NAMALWA (cell line): ENCODE data around the gene NFATC1.
A peak's percentile ranks its signal among the peaks of the same experiment; 100 is the strongest.

Source experiments
- DNase-seq: peaks from one replicate; pipeline ENCODE4 v3.0.0-alpha.2; 2015; ENCODE audit warnings: low spot score

NFATC1 gene

DNA sequence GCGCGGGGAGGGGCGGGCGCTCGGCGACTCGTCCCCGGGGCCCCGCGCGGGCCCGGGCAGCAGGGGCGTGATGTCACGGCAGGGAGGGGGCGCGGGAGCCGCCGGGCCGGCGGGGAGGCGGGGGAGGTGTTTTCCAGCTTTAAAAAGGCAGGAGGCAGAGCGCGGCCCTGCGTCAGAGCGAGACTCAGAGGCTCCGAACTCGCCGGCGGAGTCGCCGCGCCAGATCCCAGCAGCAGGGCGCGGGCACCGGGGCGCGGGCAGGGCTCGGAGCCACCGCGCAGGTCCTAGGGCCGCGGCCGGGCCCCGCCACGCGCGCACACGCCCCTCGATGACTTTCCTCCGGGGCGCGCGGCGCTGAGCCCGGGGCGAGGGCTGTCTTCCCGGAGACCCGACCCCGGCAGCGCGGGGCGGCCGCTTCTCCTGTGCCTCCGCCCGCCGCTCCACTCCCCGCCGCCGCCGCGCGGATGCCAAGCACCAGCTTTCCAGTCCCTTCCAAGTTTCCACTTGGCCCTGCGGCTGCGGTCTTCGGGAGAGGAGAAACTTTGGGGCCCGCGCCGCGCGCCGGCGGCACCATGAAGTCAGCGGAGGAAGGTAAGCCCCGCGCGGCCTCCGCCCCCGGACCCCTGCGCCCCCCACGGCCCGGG lies at the start of gene NFATC1:
Gene NFATC1 (plus strand): TSS at position 170 of the 644 bp plus-strand sequence. CDS start 295 bp downstream, at position 465.
- DNase-seq = peak; percentile 77

DNA sequence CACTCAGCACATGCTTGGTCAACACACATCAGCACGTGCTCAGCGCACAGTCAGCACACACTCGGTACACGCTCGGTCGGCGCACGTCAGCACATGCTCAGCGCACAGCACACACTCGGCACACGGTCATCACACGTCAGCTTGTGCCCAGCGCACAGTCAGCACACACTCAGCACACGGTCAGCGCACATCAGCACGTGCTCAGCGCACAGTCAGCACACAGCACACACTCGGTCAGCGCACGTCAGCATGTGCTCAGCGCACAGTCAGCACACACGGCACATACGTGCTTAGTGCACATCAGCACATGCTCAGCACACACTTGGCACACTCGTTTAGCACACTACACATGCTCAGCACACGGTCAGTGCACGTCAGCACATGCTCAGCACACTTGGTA lies 49.7 kb upstream of the NFATC1 start:
- no peak for DNase-seq

- DNase-seq = no peak
Measured at GRCh38 chr18:79348066-79348465, 47.7 kb upstream of the NFATC1 start.

DNA sequence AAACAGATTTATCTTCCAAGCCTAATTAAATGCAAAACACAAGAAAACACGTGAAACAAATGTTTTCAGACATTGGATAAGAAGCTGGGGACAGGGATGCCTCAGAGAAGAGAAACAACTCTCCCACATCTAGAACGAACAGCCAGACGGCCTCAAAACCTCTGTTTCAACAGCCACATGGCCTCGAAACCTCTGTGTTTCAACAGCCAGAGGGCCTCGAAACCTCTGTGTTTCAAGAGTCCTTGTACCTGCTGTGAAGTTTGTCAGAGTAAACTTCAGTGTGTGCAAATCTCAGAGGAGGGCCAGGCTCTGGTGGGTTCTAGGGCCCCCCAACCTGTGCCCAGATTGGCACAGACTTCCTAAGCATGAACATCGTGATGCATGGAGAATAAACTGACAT lies 43.3 kb upstream of the NFATC1 start:
- DNase-seq = no peak

DNA sequence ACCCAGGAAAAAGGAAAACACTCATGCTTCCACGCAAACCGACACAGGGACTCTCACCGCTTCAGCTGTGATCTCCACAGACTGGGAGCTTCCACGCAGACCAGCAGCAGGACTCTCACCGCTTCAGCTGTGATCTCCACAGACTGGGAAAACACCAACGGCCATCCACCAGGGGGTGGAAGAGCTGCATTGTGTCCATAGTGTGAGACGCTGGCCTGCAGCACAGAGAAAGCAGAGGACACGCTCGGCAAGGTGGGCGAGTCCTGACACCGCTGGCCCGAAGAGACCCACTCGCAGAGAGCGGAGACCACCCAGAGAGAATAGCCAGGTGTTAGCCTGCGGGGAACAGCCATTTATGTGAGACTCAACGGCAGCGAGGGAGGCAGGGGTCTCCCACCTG lies 42.5 kb upstream of the NFATC1 start:
- no peak for DNase-seq

DNA sequence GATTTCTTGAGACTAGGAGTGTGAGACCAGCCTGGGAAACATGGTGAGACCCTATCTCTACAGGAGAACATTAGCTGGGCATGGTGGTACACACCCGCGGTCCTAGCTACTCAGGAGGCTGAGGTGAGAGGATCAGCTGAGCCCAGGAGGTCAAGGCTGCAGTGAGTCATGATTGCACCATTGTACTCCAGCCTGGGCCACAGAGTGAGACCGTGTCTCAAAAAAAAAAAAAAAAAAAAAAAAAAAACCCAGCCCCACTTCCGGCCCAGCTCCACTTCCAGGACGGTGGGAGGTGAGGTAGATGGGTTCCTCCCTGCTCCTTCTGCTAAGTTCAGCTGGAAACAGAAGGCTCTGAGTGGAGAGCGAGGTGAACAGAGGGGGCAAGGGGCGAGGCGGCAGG lies 41.4 kb upstream of the NFATC1 start:
- DNase-seq = no peak

DNA sequence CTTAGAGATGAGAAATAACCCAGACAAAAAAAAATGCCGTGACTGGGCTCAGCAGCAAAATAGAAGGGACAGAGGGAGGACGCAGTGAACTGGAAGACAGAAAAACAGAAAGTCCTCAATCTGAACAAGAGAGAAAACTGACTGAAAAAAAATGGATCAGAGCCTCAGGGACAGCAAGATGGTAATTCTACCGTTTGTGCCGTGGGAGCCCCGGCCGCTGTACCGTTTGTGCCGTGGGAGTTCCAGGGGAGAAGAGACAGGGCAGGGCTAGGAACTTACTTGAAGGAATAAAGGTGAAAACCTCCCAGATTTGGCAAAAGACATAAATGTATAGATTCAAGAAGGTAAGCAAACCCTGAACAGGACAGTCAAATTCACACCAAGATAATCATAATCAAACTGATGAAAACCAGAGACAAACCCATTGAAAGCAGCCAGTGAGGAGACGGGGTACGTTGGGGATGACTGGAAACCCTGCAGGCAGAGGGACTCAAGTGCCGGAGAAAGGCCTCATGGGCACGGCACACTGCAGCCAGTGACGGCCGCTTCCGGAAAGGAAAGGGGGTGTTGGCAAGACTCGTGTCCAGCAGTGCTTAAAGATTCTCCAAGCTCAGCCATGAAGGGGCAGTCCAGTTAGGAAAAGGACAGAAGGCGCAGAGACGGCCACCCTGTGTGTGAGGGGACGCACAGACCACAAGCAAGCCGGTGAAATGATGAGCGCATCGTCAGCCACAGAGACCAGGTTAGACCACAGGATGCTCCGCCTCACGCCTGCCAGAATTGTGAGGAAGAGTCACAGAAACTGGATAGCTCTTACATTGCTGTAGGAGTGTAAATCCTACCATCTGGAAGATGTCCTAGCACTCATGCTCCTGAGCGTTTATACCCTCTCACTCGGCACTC lies 40.0 kb upstream of the NFATC1 start:
- no peak for DNase-seq

DNA sequence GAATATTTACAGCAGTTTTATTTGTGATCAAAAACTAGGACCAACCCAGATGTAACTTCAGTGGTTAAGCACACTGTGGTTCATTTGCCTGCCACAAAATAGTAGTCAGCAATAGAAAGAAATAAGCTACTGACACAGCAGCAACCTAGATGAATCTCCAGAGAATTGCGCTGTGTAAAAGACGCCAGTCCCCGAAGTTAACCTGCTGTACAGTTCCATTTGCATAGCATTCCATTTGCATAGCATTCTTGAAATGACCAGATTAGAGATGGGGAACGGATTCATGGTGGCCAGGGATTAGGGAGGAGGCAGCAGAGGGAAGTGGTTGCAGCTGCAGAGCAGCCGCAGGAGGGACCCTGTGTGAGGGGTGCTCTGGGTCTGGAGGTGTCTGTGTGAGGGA lies 39.3 kb upstream of the NFATC1 start:
- DNase-seq = peak; percentile 17

DNA sequence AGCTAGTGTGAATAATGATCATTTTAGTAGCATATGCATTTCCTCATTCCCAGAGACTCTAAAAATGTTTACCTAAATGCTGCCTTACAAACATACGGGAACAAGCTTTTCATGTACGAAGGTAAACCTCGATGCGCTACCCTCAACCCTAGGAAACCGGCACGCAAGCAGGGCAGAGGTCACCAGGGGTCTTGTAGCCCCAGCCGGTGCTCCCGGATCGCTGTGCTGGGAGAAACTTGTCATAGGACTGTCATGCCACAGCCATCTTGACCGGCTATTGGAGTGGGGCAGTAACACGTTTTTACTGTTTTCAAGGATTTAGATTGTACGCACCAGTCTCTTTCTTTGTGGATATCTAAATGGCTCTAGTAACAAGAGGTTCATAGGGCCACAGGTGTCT lies 34.8 kb upstream of the NFATC1 start:
- DNase-seq = no peak

DNA sequence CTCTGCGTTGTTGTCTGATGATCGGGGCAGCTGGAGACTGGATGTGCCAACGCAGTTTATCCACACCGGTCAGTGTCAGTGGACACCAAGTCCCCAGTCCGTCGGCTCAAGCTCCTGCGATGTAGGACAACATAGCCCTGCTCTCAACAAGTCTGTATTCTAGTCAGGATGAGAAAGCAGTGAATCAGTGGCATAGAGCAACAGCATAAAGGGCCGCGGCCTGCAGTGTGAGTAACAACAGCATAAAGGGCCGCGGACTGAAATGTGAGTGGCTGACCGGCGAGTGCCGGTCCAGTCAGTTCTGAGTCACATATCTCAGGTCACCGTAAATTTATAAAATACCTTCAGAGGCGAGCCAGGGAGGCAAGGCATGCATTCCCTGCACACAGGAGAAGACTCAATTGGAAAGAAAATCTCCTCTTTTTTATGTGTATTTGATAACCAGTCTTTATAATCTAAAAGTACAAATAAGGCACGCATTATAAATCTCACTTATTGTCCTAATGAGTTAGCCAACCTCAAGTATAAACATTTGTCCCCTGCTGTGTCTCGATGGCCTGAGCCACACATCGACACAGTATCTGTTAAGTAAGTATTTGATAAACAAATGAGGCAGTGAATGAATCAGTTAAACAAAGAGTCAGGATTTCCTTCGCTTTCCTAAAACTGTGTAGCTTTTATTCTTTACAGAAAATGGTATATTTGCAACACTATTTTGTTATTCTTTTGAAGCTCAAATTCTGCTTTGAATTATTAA lies 33.8 kb upstream of the NFATC1 start:
- no peak for DNase-seq

GRCh38 chr18:79365701-79366100 lies 30.0 kb upstream of the NFATC1 start:
- DNase-seq = no peak

DNA sequence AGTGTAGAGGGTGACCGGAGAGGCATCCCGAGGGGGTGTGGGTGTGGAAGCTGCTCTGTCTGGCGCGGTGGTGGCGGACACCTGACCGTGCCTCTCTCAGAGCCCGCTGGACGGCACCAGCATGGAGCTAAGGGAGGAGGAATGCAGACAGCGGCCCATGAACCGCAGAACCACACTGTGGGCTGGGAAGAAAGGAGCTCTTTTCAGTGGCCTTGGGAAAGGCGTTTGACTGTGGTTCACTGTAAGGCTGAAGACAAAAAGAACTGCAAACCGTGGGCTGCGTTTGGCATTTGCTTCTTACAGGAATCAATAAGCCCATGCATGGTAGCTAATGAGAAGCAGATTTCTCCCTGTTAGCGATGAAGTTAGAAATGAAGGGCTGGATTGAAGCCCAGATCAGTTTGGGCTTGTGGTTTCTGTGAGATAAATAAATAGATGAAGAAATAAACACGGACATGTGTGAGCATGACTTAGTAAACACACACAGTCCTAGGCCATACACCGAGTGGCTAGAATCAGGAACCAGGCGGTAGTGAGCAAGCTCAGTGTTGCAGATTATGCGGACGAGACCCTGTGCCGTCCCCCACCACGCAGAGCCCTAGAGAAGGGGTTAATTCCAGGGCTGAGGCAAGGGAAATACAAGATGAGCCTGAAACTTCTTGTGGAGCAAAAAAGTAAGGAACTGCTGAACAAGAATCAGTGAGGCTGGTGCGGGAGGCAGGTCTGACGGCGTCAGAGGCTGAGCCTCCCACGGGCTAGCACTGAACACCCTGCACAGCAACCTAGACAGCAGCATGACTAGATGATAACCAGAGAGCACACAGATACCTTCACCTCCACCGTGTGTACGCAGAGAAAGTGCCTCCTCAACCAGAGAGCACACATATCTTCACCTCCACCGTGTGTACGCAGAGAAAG lies 29.3 kb upstream of the NFATC1 start:
- DNase-seq = no peak

GRCh38 chr18:79367480-79367879 lies 28.2 kb upstream of the NFATC1 start:
- DNase-seq = no peak

DNA sequence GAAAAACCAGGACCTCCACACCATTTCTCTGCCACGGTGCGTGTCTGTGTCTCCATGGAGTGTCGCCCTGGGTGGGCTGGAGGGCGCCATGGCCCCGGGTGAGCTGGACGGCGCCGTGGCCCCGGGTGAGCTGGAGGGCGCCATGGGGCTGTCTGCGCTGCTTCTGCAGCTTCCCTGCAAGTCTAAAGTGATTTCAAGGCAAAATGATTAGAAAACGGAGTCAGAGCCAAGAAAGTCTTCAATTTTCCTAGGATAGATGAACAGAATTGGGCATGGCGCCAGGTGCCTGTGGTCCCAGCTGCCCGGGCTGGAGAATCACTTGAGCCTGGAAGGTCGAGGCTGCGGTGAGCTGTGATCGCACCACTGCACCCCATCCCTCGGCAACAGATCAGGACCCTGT lies 27.7 kb upstream of the NFATC1 start:
- no peak for DNase-seq

DNA sequence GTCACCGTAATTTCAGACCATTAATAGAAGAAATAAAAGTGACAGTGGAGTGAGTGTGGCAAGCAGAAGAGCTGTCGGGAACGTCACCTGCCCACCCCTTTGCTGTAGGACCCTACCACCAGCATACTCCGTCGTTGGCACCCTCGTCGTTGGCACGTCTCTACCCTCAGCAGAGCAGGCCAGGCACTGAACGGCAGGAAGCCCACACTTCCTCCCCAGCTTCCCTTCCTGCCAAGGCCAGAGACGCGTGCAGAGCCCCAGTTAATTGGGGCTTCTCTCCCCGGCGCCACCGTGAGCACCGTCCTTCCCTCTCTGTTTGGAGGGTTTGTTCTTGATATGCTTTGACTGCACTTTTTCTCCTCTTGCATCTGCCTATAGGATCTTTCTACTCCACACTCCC lies 27.0 kb upstream of the NFATC1 start:
- no peak for DNase-seq

DNA sequence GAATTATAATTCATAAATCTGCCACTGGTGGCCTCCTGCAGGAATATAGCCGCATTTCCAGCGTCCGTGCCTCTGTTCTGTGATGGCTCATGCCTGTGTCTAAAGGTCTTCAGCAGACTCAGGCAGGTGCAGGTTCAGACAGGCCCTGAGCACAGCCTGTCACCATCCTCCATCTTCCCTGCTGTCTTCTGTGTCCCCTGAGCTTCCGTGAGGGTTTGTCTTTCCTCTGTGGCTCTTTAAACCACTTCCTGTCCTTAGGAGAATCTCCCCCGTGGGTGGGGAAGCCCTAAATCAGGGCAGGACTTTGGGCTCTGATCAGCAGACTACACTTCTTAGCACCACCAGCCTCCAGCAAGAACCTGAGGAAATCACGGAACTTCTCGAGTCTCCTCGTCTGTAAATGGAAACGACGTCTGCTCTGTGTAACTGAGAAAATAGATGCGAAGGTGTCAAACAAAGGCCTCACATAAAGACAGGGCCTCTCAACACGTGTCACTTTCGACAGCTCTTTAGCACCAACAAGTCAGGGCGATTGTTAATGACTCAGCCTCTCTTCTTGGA lies 24.1 kb upstream of the NFATC1 start:
- no peak for DNase-seq

- no peak for DNase-seq
Measured at GRCh38 chr18:79372461-79372860, 23.3 kb upstream of the NFATC1 start.

DNA sequence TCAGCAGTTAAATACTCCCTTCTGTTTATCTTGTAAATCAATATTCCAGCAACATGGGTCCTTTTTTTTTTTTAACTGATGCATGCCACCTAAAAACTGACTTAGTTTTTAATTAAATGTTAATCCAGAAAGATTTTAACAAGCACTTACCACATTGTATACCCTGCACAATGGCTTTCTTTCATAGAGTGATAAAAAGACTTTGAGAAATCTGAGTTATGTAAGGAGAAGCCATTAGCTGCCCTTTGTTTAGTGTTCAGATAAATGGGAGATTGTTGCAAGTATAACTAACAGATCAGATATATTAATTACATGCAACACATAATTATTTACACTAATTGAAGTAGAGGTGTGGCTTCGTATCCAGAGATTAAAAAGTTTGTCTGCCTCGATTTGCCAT lies 22.7 kb upstream of the NFATC1 start:
- no peak for DNase-seq

- DNase-seq = no peak
Measured at GRCh38 chr18:79373736-79374135, 22.0 kb upstream of the NFATC1 start.

GRCh38 chr18:79374408-79375171 lies 21.1 kb upstream of the NFATC1 start:
- peak; percentile 71 for DNase-seq
